Measurements from ENCODE around the gene PSMB7. TPM values are rescaled to one million over a fixed set of nuclear protein-coding genes. Genes with fewer than 3 reads are reported as not detected.

Gene PSMB7
- total RNA-seq, 1 donor from 2014 or later, result 193 TPM

GRCh38 chr9:124384846-124385245, 30.4 kb downstream of the PSMB7 start:
- no peak for DNase-seq (ENCODE audit: low read depth)
- no peak for TF ChIP-seq CTCF (conservative IDR thresholded peaks at IDR 0.05; ENCODE audit: low read depth, low read length)
- H3K4me3 ChIP-seq (ENCODE audit: low read depth, low read length), result no peak overlapping the region

GRCh38 chr9:124384210-124384609, 31.0 kb downstream of the PSMB7 start:
- DNase-seq (ENCODE audit: low read depth), result no peak
- no peak for TF ChIP-seq CTCF (conservative IDR thresholded peaks at IDR 0.05; ENCODE audit: low read depth, low read length)
- no peak overlapping the region for H3K4me3 ChIP-seq (ENCODE audit: low read depth, low read length)

GRCh38 chr9:124381170-124381945, 33.9 kb downstream of the PSMB7 start:
- no peak for DNase-seq (ENCODE audit: low read depth)
- no peak overlapping the region for H3K4me3 ChIP-seq (ENCODE audit: low read depth, low read length)
- no peak for TF ChIP-seq CTCF (conservative IDR thresholded peaks at IDR 0.05; ENCODE audit: low read depth, low read length)

- DNase-seq (ENCODE audit: low read depth), result no peak
- no peak overlapping the region for H3K4me3 ChIP-seq (ENCODE audit: low read depth, low read length)
- no peak for TF ChIP-seq CTCF (conservative IDR thresholded peaks at IDR 0.05; ENCODE audit: low read depth, low read length)
Observed at GRCh38 chr9:124377551-124378406, 37.5 kb downstream of the PSMB7 start.

GRCh38 chr9:124376329-124376728, 38.9 kb downstream of the PSMB7 start:
- TF ChIP-seq CTCF (conservative IDR thresholded peaks at IDR 0.05; ENCODE audit: low read depth, low read length), result no peak
- no peak overlapping the region for H3K4me3 ChIP-seq (ENCODE audit: low read depth, low read length)
- DNase-seq (ENCODE audit: low read depth), result no peak

GRCh38 chr9:124375726-124376125, 39.5 kb downstream of the PSMB7 start:
- no peak for DNase-seq (ENCODE audit: low read depth)
- TF ChIP-seq CTCF (conservative IDR thresholded peaks at IDR 0.05; ENCODE audit: low read depth, low read length), result no peak
- H3K4me3 ChIP-seq (ENCODE audit: low read depth, low read length), result no peak overlapping the region
